Measurements from ENCODE around the gene AP5B1. TPM values are rescaled to one million over a fixed set of nuclear protein-coding genes. Genes with fewer than 3 reads are reported as not detected.

The AP5B1 gene
- total and polyA plus RNA-seq, 2 of the 8 experiments (the other 6 are each of a cell fraction or from before 2014, with no cell fraction given), result 7.6 to 10.0 TPM

- Histone ChIP-seq H2BK20ac (ENCODE audit: low read length) (no peak overlapping the region), H3K56ac (replicated peaks; ENCODE audit: insufficient read length, low read depth, low read length) (no peak overlapping the region), H3K27ac (ENCODE audit: low read depth, low read length) (no peak overlapping the region), H2BK5ac (ENCODE audit: low read depth, low read length) (no peak overlapping the region), H3K9ac (replicated peaks in 1 of 4; ENCODE audit: extremely low read depth in 1 of 4, low read depth in 3 of 4, low read length in 3 of 4) (no peak overlapping the region), H3K9me3 (ENCODE audit: insufficient read depth in 2 of 2, low read depth in 1 of 2, low read length in 1 of 2) (no peaks in the 10 kb centered on the region), H4K8ac (ENCODE audit: extremely low read depth, insufficient read depth, low read length) (no peak overlapping the region), H3K14ac (ENCODE audit: insufficient read length) (no peak overlapping the region), H4K20me1 (replicated peaks in 1 of 2; ENCODE audit: control insufficient read depth in 1 of 2, insufficient read depth in 2 of 2, low read length in 2 of 2) (peaks cover 0 to 5% of the 10 kb centered on the region in 2 experiments), H3K23me2 (ENCODE audit: low read depth, low read length) (no peaks in the 10 kb centered on the region), H4K5ac (ENCODE audit: insufficient read length, low read depth, low read length) (no peak overlapping the region), H3K23ac (ENCODE audit: insufficient read length) (no peak overlapping the region), H2BK12ac (ENCODE audit: low read depth, low read length) (no peak overlapping the region), H2BK15ac (ENCODE audit: low read length) (no peak overlapping the region), H3K36me3 (ENCODE audit: control insufficient read depth in 2 of 4, insufficient read depth in 4 of 4, low read length in 3 of 4) (no peaks in the 10 kb centered on the region), H3K4me1 (replicated peaks in 1 of 4; ENCODE audit: control insufficient read depth in 3 of 4, insufficient read depth in 4 of 4, low read length in 3 of 4) (peaks cover 0 to 4% (median 0%) of the 10 kb centered on the region in 4 experiments; a peak in 1 of 7 replicates), H2BK120ac (replicated peaks; ENCODE audit: low read depth, low read length) (no peak overlapping the region), H3K27me3 (replicated peaks in 1 of 4; ENCODE audit: control insufficient read depth in 3 of 4, extremely low read depth in 1 of 4, insufficient read depth in 3 of 4, low read length in 3 of 4) (no peaks in the 10 kb centered on the region; a peak in 2 of 7 replicates), H3K18ac (ENCODE audit: extremely low read depth, low read length) (no peak overlapping the region), H3K79me1 (ENCODE audit: low read depth, low read length) (peaks cover 2% of the 10 kb centered on the region; the same call in 1 of the 2 replicates), H3K79me2 (ENCODE audit: control insufficient read depth in 1 of 2, insufficient read depth in 2 of 2, low read length in 2 of 2) (no peaks in the 10 kb centered on the region), H4K91ac (replicated peaks; ENCODE audit: insufficient read length, low read length) (no peak overlapping the region), H3K4me3 (ENCODE audit: extremely low read depth in 1 of 4, insufficient read depth in 2 of 4, low read depth in 3 of 4, low read length in 4 of 4) (no peak overlapping the region), H3K4ac (replicated peaks; ENCODE audit: insufficient read length, low read depth, low read length) (no peak overlapping the region), H2AFZ (ENCODE audit: low read length) (no peak overlapping the region), H3K4me2 (ENCODE audit: insufficient read depth in 1 of 2, low read depth in 2 of 2, low read length in 2 of 2) (no peak overlapping the region), H2AK5ac (ENCODE audit: low read depth, low read length) (no peak overlapping the region)
- FAIRE-seq (no peak), DNase-seq (ENCODE audit: low read depth in 1 of 2, low spot score in 2 of 2) (no peak)
- ChIA-PET POLR2A (ENCODE audit: partially characterized antibody) (interaction anchor here (0.6 to 1.7 kb wide), 3 partner anchors 9 to 17 kb away, joined by 3 to 7 read pairs (median 3); no protein-coding TSS in a partner anchor), CTCF (ENCODE audit: partially characterized antibody) (interaction anchor here (0.6 to 4.2 kb wide), 13 partner anchors 9 to 159 kb away, joined by 3 to 40 read pairs (median 5); partner anchors contain the start of gene AP5B1)
- 88% methylated on average over 6 of the region's 6 CpGs; no CpG with 5 or more reads in 1 of the 2 experiments for WGBS, 2 experiments (ENCODE audit: extremely low coverage in 1 of 2, insufficient coverage in 1 of 2, insufficient read length in 1 of 2, insufficient replicate concordance in 2 of 2, low coverage in 1 of 2, low lambda C conversion rate in 2 of 2, missing lambda C conversion rate in 1 of 2)
- no peak for TF ChIP-seq FOSL1 (IDR thresholded peaks at IDR 0.05; ENCODE audit: insufficient read depth, low read depth, low read length)
- no peak for TF ChIP-seq BACH1 (IDR thresholded peaks at IDR 0.05; ENCODE audit: low read length)
- TF ChIP-seq SIN3A (conservative IDR thresholded peaks at IDR 0.05 in 1 of 2, IDR thresholded peaks at IDR 0.05 in 1 of 2; ENCODE audit: low read depth in 1 of 2, low read length in 2 of 2), result no peak
- TF ChIP-seq USF2 (IDR thresholded peaks at IDR 0.05; ENCODE audit: low read length), result no peak
- TF ChIP-seq GTF2F1 (IDR thresholded peaks at IDR 0.05; ENCODE audit: borderline replicate concordance, low read depth, low read length), result no peak
- no peak for TF ChIP-seq POLR2A (IDR thresholded peaks at IDR 0.05; ENCODE audit: control extremely low read depth in 1 of 2, low read depth in 2 of 2, low read length in 2 of 2)
- TF ChIP-seq CTBP2 (IDR thresholded peaks at IDR 0.05; ENCODE audit: borderline replicate concordance, insufficient read depth, insufficient read length, low read length), result no peak
- no peak for TF ChIP-seq CHD2 (IDR thresholded peaks at IDR 0.05; ENCODE audit: low read length)
- no peak for TF ChIP-seq CREB1 (IDR thresholded peaks at IDR 0.05)
- no peak for TF ChIP-seq TEAD4 (IDR thresholded peaks at IDR 0.05; ENCODE audit: low read depth, low read length)
- TF ChIP-seq ATF2 (IDR thresholded peaks at IDR 0.05; ENCODE audit: low read length), result no peak
- TF ChIP-seq PHF8 (conservative IDR thresholded peaks at IDR 0.05; ENCODE audit: low read depth, low read length), result no peak
Observed at GRCh38 chr11:65806979-65807378, 26.2 kb upstream of the AP5B1 start.
